HG03139 (cell line): ENCODE results near the gene DGKI.

Experiments
- ATAC-seq: cut with Tn5 transposase; IDR thresholded peaks from one replicate; pipeline ENCODE4 v1.9.1; 2021; ENCODE audit not compliant: unreplicated experiment

Gene DGKI

DNA sequence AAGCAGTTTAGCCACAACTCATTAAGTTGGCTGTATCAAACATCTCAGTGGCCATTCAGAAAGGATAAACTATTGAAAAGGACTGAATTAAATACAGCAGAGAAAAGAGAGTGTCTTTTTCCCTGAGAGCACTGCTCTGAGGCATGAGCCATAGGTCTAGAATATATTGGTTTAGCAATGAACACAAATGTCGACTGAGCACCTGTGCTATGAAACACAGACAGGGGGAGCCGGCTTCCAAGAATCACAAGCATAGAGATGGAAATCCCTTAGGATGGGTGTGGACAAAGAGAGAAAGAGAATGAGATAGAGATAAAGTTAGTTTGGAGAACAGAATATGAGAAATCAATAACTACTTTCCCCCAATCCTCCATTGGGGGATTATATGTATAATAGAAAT, 54.8 kb downstream of the DGKI start:
- ATAC-seq = no peak

DNA sequence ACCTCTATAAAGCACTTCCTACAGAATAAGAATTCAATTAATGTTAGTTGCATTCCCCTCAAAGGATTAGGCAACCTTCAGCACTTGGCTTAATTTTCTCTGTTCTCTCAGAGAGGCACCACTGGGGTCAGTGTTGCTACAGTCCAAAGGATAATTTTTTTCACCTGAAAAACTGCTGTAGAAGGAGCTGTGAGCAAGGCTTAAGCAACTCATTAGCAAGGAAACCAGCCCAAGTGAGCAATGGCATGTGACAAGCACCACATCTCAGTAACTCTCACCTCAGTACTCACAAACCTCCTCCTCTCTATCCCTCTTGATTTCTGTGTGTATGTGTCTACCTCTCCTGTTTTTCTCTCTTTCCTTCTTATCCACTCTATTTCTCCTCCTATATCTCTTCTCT, 55.9 kb downstream of the DGKI start:
- ATAC-seq = no peak

DNA sequence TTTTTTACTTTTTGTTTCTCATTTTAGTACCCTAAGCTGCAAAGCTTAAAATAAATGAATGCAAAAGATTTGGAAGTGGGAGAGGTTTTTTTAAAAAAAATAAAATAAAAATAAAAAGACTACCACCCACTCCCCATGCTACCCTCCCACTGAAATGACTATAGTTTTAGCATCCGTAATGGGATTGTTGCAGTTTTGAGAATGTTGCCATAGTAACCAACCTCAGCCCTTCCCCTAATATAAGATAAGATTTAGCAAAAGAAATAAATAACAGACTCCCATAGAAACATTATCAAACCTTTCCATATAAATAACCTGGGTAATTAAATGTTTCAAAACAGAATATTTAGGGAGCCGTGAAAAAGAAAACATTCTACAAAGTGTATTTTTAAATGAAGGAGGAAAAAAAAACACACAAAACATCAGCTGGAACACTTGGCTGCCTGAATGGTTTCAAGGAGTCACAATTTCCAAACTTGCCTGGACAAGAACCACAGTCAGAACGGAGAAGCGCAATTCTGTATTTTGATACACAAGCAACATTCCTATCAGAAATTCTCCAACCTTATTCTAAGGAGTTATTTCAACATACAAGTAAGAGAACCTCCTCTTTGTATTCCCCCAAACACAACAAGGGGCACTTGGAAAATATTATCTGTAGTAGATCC, 57.4 kb downstream of the DGKI start:
- no peak for ATAC-seq

DNA sequence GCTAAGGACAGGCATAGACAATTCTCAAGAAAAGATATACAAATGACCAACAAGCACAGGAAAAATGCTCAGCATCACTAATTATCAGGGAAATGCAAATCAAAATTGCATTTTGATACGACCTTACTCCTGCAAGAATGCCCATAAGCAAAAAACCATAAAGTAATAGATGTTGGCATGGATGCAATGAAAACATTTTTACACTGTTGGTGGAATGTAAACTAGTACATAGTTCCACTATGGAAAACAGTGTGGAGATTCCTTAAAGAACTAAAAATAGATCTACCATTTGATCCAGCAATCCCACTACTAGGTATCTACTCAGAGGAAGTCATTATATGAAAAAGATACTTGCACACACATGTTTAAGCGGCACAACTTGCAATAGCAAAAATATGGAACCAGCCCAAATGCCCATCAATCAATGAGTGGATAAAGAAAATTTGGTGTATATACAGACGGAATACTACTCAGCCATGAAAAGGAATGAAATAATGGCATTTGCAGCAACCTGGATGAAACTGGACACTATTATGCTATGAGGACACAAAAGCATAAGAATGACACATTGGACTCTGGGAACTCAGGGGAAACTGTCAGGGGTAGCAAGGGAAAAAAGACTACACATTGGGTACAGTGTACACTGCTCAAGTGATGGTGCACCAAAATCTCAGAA, 59.3 kb downstream of the DGKI start:
- no peak for ATAC-seq

DNA sequence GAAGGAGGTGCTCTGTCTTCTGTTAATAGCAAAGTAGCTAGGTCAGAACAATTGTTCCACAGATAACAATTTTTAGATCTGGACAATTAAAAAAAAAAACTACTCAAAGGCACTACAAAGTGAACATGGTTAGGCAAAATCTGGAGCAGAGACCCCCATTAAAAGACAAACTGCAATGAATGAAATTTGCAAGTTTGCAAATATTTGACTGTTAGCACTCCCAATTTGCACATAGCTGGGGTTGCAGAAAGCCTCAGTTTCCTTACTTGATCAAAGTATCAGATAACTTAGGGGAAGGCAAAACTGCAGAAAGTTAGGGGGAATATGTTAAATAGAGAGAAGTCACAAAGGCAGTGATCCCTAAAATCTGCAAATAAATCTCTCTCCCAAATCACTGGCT, 68.3 kb downstream of the DGKI start:
- no peak for ATAC-seq

DNA sequence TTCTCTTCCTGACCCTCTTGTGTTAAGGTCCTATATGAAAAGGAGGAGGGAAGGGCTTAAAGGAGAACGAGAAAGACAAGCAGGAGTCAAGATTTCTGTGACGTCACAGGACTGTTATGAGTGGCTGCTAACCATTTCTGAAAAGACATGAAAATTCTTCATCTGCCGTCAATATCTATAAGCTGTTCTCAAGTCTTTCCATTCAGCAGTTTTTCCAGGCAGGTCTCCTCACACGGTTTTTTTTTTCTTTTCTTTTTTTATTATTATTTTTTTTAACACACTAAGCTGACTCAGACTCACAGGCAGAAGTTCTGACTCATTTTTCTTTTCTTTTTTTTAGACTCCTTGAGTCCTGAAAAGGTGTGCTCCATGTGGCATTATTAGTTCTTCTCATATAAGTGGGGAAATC, 72.0 kb downstream of the DGKI start:
- ATAC-seq = no peak

DNA sequence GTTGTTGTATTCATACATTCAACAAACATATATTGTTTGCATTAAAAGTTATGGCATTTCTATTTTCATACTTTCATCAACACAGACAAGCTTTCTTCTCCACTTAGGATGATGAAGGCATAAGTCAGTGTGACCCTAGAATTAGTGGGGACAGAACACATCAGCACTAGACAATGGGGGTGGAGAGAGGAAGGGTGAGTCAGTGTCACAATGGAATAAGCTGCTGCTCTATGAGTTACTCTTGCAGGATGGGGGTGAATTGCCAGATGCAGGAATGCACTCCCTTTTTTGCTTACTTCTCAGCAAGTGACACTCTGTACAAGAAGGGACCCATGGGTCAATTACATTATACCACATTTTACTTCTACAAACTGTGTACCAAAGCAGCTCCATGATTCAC, 74.0 kb downstream of the DGKI start:
- ATAC-seq = no peak

DNA sequence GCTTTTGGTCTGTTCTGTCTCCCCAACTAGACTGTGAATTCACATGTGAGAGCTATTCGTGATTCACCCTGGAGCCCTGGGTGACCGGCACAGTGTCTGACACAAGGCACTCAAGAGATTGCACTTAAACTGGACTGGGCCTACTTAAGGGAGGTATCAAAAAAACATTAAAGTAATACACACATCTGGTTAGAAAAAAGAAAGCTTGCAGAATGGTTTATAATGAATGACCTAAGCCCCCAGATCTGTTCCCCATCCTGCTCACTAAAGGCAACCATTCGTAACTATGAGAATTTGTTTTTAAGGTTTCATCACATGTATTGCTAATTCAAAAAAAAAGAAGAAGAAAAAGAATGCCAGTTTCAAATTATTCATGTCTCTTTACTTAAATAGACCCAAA, 74.5 kb downstream of the DGKI start:
- no peak for ATAC-seq

DNA sequence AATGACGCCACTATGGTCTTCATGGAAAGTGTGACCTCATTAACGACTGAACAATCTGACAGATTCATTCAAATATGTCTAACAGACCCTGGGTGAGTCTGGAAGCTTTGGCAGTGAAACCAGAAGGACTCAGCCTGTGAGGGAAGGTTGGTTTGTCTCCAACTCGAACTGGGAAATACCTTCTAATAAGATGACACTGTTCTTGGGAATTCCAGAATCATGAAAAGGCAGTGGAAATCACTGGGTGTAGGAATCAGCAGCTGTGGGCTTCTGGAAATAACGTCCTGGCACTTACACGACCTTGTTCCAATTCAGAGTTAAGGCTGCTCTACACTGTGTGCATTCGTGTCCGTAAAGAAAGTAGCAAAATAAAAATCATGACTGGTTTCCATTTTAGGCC, 75.1 kb downstream of the DGKI start:
- no peak for ATAC-seq

DNA sequence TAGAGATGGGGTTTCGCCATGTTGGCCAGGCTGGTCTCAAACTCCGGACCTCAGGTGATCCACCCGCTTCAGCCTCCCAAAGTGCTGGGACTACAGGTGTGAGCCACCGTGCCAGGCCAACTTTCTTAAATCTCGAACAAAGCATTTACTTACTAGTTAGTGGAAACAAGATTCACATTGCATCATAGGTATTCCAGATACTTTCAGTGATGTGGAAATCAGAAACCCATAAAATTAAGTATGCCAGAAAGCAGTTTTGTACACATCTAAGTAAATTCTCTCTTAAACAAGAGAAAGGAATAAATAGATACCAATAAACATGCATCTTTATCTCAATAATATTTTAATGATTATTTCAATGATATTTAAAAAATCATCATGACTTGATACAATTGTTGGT, 75.5 kb downstream of the DGKI start:
- ATAC-seq = no peak

DNA sequence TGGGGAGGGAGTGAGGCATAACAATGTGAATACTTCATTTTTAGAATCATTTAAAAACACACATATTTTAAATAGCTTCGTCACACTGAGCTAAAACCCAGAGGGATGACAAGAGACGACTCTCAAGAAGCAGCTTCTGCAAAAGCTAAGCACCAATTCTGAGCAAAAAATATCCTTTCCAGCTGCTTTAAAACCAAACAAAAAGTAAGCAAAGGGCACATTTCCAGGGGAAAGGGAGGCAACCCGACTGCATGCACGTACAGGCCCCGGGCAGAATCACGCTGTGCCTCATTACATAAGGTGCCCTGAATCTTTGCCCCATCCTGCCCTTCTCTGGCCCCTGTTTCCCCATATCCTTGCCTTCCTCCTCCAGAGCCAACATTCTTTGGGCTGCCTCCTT, 78.4 kb downstream of the DGKI start:
- no peak for ATAC-seq

DNA sequence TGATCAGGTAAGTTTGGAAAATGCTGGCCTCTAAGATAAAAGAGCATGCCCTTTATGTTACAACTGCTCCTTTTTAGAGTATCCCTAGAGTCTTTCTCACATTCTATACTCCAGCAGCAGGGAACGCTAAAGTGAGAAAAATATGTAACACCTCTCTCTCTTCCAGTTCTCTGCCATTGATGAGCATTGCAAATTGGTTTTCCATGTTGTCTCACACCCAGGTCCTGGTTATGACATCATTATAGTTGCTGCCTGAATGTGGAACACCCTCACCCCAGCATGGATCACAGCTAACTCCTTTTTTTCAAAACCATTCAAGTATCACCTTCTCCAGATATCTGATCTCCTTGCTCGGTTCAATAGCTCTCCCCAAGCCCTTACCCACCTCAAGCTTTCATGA, 84.4 kb downstream of the DGKI start:
- ATAC-seq = no peak

DNA sequence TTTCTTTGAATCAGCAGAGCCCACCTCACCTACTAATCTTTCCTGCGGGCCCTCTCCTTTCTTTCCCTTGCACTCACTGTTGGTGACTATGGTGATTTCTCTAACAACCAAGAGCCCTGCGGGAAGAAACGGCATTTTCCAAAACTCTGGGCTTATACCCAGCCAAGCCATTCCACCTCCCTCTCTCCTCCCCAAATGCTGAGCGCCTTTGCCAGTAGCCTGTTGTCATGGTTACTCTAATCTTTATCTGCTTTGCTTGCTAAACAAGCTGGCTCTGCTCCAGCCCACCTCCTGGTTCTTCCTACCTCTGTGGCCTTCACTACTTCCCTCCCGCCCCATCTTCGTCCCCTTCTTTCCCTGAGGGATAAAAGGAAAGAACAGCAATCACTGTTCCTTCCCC, 86.7 kb downstream of the DGKI start:
- no peak for ATAC-seq

DNA sequence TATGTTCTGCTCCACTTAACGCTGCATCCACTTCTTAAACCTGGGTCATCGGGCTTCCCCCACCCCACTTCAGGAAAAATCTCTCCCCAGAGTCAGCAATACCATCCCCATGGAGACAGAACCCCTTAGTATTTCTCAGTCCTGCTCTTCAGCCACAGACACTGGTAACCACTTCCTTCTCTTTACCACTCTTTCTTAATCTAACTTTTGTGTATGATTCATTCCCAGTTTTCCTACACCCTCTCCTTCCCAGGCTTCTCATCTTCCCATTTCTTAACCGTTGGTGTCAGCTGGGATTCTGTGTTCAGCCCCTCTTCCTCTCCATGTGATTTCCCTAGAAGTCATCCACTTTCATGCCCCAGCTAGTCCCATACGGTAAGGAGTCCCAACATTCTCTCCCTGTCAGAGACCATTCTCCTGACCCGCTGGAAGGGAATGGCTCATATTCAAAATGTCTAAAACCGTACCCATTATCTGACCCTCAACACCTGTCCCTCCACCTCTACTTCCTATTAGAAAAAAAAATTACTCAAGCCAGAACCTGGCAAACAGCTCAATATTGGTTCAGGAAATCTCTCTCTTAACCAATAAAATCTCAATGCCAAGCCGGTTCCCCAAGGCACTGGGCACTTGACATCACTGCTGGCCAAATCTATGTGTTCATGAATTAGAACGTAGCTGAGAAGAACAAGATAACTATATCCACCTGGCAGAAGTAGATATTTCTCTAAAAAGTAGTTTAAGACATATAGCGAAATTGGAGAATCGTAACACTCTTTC, 89.4 kb downstream of the DGKI start:
- no peak for ATAC-seq

DNA sequence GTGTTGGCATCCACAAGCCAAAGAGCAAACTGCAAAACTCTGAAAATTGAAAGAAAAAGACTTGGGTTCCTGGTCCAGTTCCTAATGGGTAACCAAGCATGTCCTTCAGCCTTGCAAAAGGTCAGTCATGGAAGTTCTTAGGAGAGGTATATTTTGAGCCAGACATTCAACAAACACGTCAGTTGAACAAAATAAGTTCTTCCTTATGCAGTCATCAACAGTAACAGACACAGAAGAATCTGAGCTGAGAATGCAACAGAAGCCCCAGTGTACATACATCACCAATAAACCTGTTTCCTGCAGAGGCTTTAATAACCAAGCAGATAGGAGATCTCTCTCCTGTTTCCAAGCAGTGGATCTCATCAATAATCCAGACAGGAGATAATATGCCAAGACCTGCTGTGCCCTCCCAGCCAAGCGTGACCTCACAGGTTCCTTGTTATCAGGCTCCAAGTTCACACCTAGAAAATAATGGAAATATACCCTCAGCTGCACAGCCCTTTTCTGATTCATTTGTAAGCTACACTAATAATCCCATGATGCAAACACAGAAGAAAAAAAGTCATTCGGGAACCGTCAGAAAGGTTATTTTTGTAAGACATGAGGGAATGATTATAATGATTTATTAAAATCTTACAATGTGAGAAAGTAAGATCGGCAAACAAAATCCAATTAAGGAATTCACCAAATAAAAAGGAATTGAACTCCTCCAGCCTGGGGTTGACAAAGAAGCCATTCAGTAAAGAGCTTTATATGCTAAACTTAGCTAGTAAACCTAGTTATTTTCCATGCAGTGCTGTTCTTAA, 90.7 kb downstream of the DGKI start:
- no peak for ATAC-seq

DNA sequence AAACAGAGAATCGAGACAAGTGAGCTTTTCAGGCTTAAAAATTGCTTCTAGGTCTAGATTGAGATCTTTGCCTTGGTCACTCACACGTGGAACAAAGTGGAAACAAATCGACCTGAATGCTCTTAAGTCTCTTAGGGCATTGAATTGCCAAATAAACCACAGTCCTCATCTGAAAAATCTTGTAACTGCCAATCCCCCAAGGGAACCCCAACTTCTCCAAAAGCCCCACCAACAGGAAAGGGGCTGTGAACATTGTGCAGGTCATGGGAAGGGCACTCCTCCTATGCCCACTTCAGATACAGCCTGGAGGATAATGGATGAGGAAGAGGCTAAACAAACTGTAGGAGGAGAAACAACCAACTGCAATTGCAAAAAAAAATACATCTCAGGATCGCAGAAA, 91.3 kb downstream of the DGKI start:
- no peak for ATAC-seq

DNA sequence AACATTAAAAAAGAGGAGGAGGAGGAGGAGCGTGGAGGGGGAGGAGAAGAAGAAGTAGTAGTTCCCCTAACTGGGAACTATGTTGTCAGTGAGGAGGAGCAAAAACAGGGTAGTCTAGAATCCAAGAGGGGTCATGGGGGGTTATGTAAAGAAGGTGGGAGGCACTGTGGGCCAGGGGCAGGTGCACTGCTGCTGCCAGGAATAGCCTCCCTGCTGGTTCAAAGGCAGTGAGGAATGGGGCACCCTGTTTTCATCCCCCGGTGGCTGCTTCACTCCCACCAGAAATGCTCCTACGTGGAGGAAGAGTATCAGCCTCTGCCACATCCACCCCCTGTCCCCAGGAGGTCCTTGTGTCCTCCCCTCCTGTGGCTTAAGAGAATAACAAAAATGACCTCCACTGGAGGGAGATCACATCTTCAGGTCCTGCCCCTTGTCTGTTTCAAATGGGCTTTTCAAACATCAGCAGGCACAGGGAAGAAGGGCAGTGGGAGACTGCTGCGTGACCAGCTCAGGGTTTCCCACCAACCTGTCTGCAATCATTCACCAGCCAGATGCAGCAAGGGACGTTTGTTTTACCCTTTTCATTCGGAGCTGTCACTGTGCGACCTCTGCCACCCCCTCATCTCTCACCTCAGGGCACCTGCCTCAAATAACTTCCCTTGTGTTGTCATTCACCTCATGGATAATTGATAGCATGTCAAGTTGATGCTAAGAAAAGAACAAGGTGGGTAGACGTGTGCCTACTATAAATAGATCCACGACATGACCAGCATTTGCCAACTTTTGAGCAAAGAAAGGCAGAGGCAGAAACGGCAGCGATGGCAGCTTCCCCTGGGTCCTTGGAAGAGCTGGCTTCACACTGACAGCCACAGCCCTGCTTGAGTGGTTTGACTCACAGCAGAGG, 92.6 kb downstream of the DGKI start:
- ATAC-seq = no peak

DNA sequence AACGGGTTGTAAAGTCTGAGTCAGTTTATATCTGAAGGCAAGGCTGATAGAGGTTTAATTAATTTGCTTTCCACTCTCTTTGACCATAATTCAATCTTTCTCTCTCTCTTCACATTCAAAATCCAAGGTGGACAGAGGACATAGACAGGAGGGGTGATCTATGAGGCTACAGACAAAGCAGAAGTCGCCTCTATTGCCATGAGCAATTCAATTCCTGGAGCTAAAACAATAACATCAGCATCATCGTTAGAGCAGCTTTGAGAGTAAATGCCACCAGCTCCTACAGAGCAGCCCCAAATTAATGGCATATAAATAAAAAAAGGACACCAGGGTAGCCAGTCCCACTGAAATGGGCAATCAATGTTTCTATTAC, 93.2 kb downstream of the DGKI start:
- no peak for ATAC-seq

DNA sequence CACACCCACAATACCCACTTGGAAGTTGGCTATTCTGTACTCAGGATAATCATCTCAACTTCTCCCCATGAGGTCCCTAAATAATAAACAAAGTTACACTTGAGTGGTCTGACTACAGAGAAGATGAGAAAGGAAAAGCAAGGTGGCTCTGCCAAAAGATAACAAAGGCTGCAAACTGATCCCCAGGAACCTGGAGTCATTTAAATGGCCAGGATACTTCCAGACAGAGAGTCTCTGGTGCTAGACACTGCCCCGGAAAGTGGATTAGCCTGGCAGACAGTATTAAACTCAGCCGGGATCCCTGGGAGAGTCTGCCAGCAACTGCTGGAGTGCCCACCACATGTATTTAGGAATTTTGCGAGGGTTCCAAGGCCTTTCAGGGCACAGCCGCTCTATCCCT, 93.7 kb downstream of the DGKI start:
- no peak for ATAC-seq

DNA sequence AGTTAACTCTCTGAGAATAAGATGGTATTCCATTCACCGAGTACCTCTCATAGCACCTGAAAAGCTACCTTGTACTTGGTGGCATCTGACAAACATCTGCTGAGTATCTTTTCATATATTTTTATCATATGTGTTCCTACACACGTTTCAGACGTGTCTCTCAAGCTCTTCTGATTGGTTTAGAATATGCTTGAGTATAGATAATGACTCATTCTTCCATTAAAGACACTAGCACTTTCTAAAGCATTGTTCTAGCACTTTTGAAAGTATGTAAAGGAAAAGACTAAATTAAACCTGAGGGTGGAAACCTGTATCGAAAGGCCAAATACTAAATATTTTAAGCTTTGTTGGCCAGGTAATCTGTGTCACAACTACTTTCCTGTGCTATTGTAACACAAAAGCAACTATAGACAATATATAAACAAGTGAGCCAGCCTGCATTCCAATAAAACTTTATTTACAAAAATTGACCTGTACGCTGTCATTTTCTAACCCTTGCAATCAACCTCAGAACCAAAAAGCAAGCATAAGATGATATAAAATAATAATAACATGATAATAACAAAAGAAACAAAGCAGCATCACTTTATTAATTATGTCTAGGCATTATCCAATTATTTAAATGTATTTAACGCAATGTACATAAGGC, 95.3 kb downstream of the DGKI start:
- no peak for ATAC-seq
